GM21619 (cell line): ENCODE measurements around the gene RAB8B.
"Not testable (repeated sequence)": the region's sequence is repeated elsewhere in the genome, so short reads cannot be mapped to it uniquely, and the experiment has no call there.

Source experiments
- ATAC-seq: cut with Tn5 transposase; IDR thresholded peaks from one replicate; pipeline ENCODE4 v1.9.1; 2021; ENCODE audit not compliant: unreplicated experiment

The RAB8B gene

GRCh38 chr15:63233667-63234423, 44.4 kb downstream of the RAB8B start:
- no peak for ATAC-seq

- ATAC-seq = no peak
Observed at GRCh38 chr15:63234451-63234870, 45.1 kb downstream of the RAB8B start.

- ATAC-seq = no peak
Observed at GRCh38 chr15:63236272-63236671, 46.9 kb downstream of the RAB8B start.

- not testable (repeated sequence) for ATAC-seq
Observed at GRCh38 chr15:63237086-63237485, 47.7 kb downstream of the RAB8B start.

- ATAC-seq = no peak
Observed at GRCh38 chr15:63238171-63238570, 48.8 kb downstream of the RAB8B start.

GRCh38 chr15:63238796-63239195, 49.4 kb downstream of the RAB8B start:
- peak; percentile 76 for ATAC-seq

GRCh38 chr15:63240109-63240508, 50.7 kb downstream of the RAB8B start:
- no peak for ATAC-seq

GRCh38 chr15:63241316-63241715, 51.9 kb downstream of the RAB8B start:
- ATAC-seq = no peak

- ATAC-seq = no peak
Observed at GRCh38 chr15:63243101-63243500, 53.7 kb downstream of the RAB8B start.

- ATAC-seq = no peak
Observed at GRCh38 chr15:63243776-63244175, 54.4 kb downstream of the RAB8B start.

- ATAC-seq = no peak
Observed at GRCh38 chr15:63244399-63244798, 55.0 kb downstream of the RAB8B start.

- no peak for ATAC-seq
Observed at GRCh38 chr15:63244976-63245645, 55.7 kb downstream of the RAB8B start.

- no peak for ATAC-seq
Observed at GRCh38 chr15:63246691-63247469, 57.5 kb downstream of the RAB8B start.

GRCh38 chr15:63250312-63250965, 61.0 kb downstream of the RAB8B start:
- no peak for ATAC-seq

GRCh38 chr15:63251701-63252100, 62.3 kb downstream of the RAB8B start:
- ATAC-seq = no peak

GRCh38 chr15:63252292-63252691, 62.9 kb downstream of the RAB8B start:
- ATAC-seq = no peak

GRCh38 chr15:63254991-63255390, 65.6 kb downstream of the RAB8B start:
- ATAC-seq = no peak

GRCh38 chr15:63255489-63255990, 66.1 kb downstream of the RAB8B start:
- ATAC-seq = no peak

GRCh38 chr15:63256433-63257274, 67.2 kb downstream of the RAB8B start:
- no peak for ATAC-seq

- ATAC-seq = no peak
Observed at GRCh38 chr15:63258658-63259057, 69.3 kb downstream of the RAB8B start.
